Cardiac fibroblast (primary cell): ENCODE data around the gene LRGUK.

ENCODE experiments used
- DNase-seq, 2 donors: peaks; one replicate each; pipeline versions ENCODE4 v3.0.0 to v3.0.0-alpha.2; 2010; ENCODE audit warnings: low read depth in 2 of 2
- H3K4me3 ChIP-seq, 2 donors: replicated peaks in 1 of 2; 1 replicate in 1 of 2; 2 replicates in 1 of 2; pipeline ENCODE4 v1.5.1; 2011; ENCODE audit warnings: low read depth in 2 of 2, low read length in 2 of 2, mild to moderate bottlenecking in 2 of 2, moderate library complexity in 1 of 2
- TF ChIP-seq, protein P1 (sequence below): IDR thresholded peaks from one replicate; pipeline ENCODE4 v1.5.1; 2011; ENCODE audit warnings: low read depth, mild to moderate bottlenecking, low read length, inconsistent platforms

Gene LRGUK

DNA sequence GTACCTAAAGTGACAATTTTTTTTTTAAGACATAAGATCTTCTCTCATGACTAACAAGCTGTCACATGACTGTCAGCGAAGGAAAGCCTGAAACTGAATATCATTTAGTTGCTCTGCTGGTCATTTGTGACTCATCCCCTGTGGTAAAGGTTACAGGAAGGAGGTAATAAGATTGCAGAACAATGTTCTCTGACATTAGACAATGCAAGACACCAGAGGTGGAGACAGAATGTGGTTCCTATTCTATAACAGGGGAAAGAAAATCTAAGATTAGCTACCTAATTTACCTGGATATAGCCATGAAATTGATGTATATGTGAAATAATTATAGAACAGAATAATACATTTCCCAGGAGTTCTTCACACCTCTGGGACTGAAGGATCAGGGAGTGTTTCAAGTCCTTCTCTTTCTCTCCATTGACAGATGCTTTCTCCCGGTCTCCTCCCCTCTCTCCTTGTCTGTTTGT, 47.7 kb downstream of the LRGUK start:
- no peak overlapping the region for H3K4me3 ChIP-seq
- TF ChIP-seq, protein P1, sequence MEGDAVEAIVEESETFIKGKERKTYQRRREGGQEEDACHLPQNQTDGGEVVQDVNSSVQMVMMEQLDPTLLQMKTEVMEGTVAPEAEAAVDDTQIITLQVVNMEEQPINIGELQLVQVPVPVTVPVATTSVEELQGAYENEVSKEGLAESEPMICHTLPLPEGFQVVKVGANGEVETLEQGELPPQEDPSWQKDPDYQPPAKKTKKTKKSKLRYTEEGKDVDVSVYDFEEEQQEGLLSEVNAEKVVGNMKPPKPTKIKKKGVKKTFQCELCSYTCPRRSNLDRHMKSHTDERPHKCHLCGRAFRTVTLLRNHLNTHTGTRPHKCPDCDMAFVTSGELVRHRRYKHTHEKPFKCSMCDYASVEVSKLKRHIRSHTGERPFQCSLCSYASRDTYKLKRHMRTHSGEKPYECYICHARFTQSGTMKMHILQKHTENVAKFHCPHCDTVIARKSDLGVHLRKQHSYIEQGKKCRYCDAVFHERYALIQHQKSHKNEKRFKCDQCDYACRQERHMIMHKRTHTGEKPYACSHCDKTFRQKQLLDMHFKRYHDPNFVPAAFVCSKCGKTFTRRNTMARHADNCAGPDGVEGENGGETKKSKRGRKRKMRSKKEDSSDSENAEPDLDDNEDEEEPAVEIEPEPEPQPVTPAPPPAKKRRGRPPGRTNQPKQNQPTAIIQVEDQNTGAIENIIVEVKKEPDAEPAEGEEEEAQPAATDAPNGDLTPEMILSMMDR, result no peak
- peak; percentile 64 to 91 for DNase-seq

DNA sequence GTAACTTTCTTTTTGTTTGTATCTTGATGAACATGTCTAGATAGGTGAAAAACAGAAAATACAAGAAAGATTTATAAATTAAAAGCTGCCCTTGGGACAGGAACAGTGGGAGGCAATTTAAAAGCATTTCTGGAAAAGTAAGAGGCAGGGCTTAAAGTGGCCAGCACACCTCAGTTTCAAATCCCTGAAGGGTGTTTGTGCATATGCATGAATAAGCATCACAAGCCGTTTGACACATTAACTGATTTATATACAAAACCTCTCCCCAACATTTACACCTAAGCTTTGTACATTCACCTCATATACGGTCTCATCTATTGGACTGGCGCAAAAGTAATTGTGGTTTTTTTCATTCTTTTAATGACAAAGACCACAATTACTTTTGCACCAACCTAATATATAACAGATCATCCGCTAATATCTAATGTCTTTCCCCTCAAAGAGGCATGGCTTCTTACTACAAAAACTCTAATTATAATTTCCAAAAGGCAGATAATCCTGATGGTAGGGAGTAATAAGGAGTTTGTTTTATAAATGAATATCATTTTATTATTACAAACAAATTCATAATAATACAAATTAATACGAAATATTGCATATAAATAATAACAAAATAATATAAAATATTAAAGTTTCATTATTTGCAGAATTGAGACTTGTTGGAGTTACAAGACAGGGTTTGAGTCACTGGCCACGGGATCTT, 48.3 kb downstream of the LRGUK start:
- H3K4me3 ChIP-seq, result no peak overlapping the region
- DNase-seq, result no peak
- TF ChIP-seq, protein P1, result no peak

- no peak overlapping the region for H3K4me3 ChIP-seq
- DNase-seq, result no peak
- TF ChIP-seq, protein P1, result no peak
These were observed 48.9 kb downstream of the LRGUK start for GRCh38 chr7:134176037-134176350.

DNA sequence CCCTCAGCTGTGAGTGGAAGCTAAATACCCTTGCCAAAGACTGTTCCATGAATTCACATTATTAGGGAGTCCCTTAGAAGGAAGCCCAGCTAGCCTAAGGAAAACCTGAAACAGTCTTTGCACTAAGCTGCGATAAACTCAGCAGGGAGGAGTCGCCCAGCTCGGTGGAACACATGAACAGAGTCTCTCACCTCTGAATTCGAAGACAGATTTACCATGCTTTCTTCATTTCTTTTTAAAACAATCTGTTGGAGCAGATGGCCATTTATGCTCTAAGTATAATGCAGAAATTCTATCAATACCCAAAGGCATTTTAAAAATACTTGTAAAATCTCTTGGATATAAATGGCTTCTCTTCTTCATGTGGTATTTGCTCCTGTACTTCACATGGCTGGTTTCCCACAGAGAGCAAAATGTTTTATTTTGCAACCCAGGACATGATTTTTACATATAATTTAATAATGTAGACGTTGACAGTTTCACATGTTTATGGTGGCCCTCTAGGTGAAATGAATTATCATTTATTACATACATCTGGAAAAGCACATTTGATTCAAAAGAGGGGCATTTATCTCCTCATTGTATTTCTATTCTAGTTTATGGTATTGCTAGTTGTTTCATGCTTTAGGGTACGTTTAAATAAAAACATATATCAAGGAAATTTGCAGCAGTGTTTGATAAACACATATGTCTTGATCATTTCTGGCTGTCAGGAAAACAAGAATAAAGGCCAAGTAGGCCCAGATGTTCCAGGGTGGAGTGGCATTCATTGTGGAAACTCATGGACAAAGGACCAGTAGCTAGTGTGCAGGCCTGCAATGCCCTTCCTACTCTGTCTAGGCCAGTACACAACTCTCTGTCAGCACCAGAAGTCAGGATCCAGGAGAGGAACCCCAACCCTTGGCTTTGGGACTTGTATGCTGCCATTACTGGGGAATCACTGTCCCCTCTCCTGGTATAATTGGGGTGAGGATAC, 52.2 kb downstream of the LRGUK start:
- TF ChIP-seq, protein P1, result no peak
- H3K4me3 ChIP-seq, result no peak overlapping the region
- DNase-seq, result no peak

- H3K4me3 ChIP-seq, result no peak overlapping the region
- TF ChIP-seq, protein P1, result no peak
- no peak for DNase-seq
These were observed 53.2 kb downstream of the LRGUK start for GRCh38 chr7:134180376-134180775.

- no peak for DNase-seq
- H3K4me3 ChIP-seq, result no peak overlapping the region
- TF ChIP-seq, protein P1, result no peak
These were observed 54.9 kb downstream of the LRGUK start for GRCh38 chr7:134182078-134182477.
